ENCODE results near the gene KPNA3. TPM values are rescaled to one million over a fixed set of nuclear protein-coding genes. Genes with fewer than 3 reads are reported as not detected.

Gene KPNA3
- total and polyA plus RNA-seq, 2 donors (not counting 3 experiments of a cell fraction or from before 2014, with no cell fraction given), result 19.6 to 60.4 TPM

- Histone ChIP-seq H3K4me3 (replicated peaks in 1 of 3; ENCODE audit: insufficient read depth in 1 of 3, low read depth in 1 of 3, low read length in 3 of 3) (no peak overlapping the region), H3K27me3 (ENCODE audit: control insufficient read depth in 2 of 2, insufficient read depth in 2 of 2, low read length in 2 of 2) (no peaks in the 10 kb centered on the region), H3K4me2 (ENCODE audit: insufficient read depth, low read length) (no peak overlapping the region), H3K9ac (replicated peaks; ENCODE audit: extremely low read depth, insufficient read depth, low read length) (no peak overlapping the region), H4K20me1 (replicated peaks; ENCODE audit: control insufficient read depth, extremely low read depth, insufficient read depth, low read length) (peaks cover 28% of the 10 kb centered on the region), H3K9me3 (replicated peaks; ENCODE audit: control insufficient read depth, insufficient read depth, low read length) (no peaks in the 10 kb centered on the region), H3K36me3 (ENCODE audit: control insufficient read depth in 2 of 2, extremely low read depth in 1 of 2, insufficient read depth in 2 of 2, low read length in 2 of 2) (no peaks in the 10 kb centered on the region), H3K27ac (ENCODE audit: insufficient read depth, low read depth, low read length) (no peak overlapping the region), H3K79me2 (ENCODE audit: control insufficient read depth, insufficient read depth, low read length) (peaks cover 96% of the 10 kb centered on the region), H3K9me1 (replicated peaks; ENCODE audit: control insufficient read depth, extremely low read depth, insufficient read depth, low read length) (peaks cover 3% of the 10 kb centered on the region), H3K4me1 (ENCODE audit: control insufficient read depth, extremely low read depth, insufficient read depth, low read length) (peaks cover 7% of the 10 kb centered on the region), H2AFZ (ENCODE audit: low read depth, low read length) (no peak overlapping the region)
- TF ChIP-seq FOS (IDR thresholded peaks at IDR 0.05; ENCODE audit: borderline replicate concordance, insufficient read depth, low read length) (no peak), GATA2 (IDR thresholded peaks at IDR 0.05; ENCODE audit: insufficient read depth, insufficient read length, low read depth, low read length) (no peak), POLR2AphosphoS5 (IDR thresholded peaks at IDR 0.05; ENCODE audit: insufficient read depth, low read depth, low read length) (no peak), EZH2 (IDR thresholded peaks at IDR 0.05; ENCODE audit: borderline replicate concordance, low read depth, low read length, severe bottlenecking) (no peak), MYC (IDR thresholded peaks at IDR 0.05; ENCODE audit: low read depth, low read length) (no peak)
- BruUV-seq (replicated peaks), result no TSS peak
- intact Hi-C loops (cut with micrococcal nuclease), result no loop called here
- ChIA-PET CTCF (interaction anchor here (2.5 kb wide), 1 partner anchor 10 kb away, joined by 7 read pairs; no protein-coding TSS in a partner anchor), POLR2A (no interaction called here)
- DNase-seq (ENCODE audit: low read depth, low spot score), result no peak
- FAIRE-seq, result no peak
- dilution Hi-C loops (cut with MboI; ENCODE audit: extremely low pct_ligation_motif_present, low sequenced_read_pairs), result no loop called here
Observed at GRCh38 chr13:49783865-49784264, 8.6 kb downstream of the KPNA3 start.

GRCh38 chr13:49782784-49783183 lies 9.7 kb downstream of the KPNA3 start:
- ChIA-PET POLR2A (no interaction called here), CTCF (interaction anchor here (2.5 kb wide), 1 partner anchor 9 kb away, joined by 7 read pairs; no protein-coding TSS in a partner anchor)
- no peak overlapping the region for H2AFZ ChIP-seq (ENCODE audit: low read depth, low read length)
- TF ChIP-seq MAX (IDR thresholded peaks at IDR 0.05; ENCODE audit: insufficient read depth, insufficient read length), result no peak
- no peak for TF ChIP-seq FOS (IDR thresholded peaks at IDR 0.05; ENCODE audit: borderline replicate concordance, insufficient read depth, low read length)
- no peak for TF ChIP-seq CTCF (IDR thresholded peaks at IDR 0.05; ENCODE audit: extremely low read depth in 1 of 2, insufficient read depth in 1 of 2, low read depth in 1 of 2, low read length in 2 of 2)
- TF ChIP-seq MYC (IDR thresholded peaks at IDR 0.05; ENCODE audit: low read depth, low read length), result no peak
- TF ChIP-seq POLR2AphosphoS5 (IDR thresholded peaks at IDR 0.05; ENCODE audit: insufficient read depth, low read depth, low read length), result no peak
- TF ChIP-seq EZH2 (IDR thresholded peaks at IDR 0.05; ENCODE audit: borderline replicate concordance, low read depth, low read length, severe bottlenecking), result no peak
- TF ChIP-seq POLR2A (IDR thresholded peaks at IDR 0.05; ENCODE audit: low read depth, low read length), result no peak
- TF ChIP-seq JUN (IDR thresholded peaks at IDR 0.05; ENCODE audit: borderline replicate concordance, insufficient read depth, insufficient read length, low read depth), result no peak
- no peak overlapping the region for H3K4me2 ChIP-seq (ENCODE audit: insufficient read depth, low read length)
- FAIRE-seq (no peak), DNase-seq (ENCODE audit: low read depth, low spot score) (no peak)
- H3K36me3 ChIP-seq (ENCODE audit: control insufficient read depth in 2 of 2, extremely low read depth in 1 of 2, insufficient read depth in 2 of 2, low read length in 2 of 2), result no peaks in the 10 kb centered on the region
- intact Hi-C loops (cut with micrococcal nuclease) (no loop called here), dilution Hi-C loops (cut with MboI; ENCODE audit: extremely low pct_ligation_motif_present, low sequenced_read_pairs) (no loop called here)
- no peak overlapping the region for H3K27ac ChIP-seq (ENCODE audit: insufficient read depth, low read depth, low read length)
- H3K27me3 ChIP-seq (ENCODE audit: control insufficient read depth in 2 of 2, insufficient read depth in 2 of 2, low read length in 2 of 2), result no peaks in the 10 kb centered on the region
- BruUV-seq (replicated peaks), result no TSS peak
- H3K9ac ChIP-seq (replicated peaks; ENCODE audit: extremely low read depth, insufficient read depth, low read length), result no peak overlapping the region
- no peaks in the 10 kb centered on the region for H3K9me3 ChIP-seq (replicated peaks; ENCODE audit: control insufficient read depth, insufficient read depth, low read length)
- peaks cover 31% of the 10 kb centered on the region for H4K20me1 ChIP-seq (replicated peaks; ENCODE audit: control insufficient read depth, extremely low read depth, insufficient read depth, low read length)
- no peaks in the 10 kb centered on the region for H3K4me1 ChIP-seq (ENCODE audit: control insufficient read depth, extremely low read depth, insufficient read depth, low read length)
- no peak overlapping the region for H3K4me3 ChIP-seq (replicated peaks in 1 of 3; ENCODE audit: insufficient read depth in 1 of 3, low read depth in 1 of 3, low read length in 3 of 3)
- peaks cover 95% of the 10 kb centered on the region for H3K79me2 ChIP-seq (ENCODE audit: control insufficient read depth, insufficient read depth, low read length)
- H3K9me1 ChIP-seq (replicated peaks; ENCODE audit: control insufficient read depth, extremely low read depth, insufficient read depth, low read length), result peaks cover 3% of the 10 kb centered on the region
